Measurements from ENCODE around the gene SYNPR.
"Not testable (repeated sequence)": the region's sequence is repeated elsewhere in the genome, so short reads cannot be mapped to it uniquely, and the experiment has no call there.

SYNPR gene

DNA sequence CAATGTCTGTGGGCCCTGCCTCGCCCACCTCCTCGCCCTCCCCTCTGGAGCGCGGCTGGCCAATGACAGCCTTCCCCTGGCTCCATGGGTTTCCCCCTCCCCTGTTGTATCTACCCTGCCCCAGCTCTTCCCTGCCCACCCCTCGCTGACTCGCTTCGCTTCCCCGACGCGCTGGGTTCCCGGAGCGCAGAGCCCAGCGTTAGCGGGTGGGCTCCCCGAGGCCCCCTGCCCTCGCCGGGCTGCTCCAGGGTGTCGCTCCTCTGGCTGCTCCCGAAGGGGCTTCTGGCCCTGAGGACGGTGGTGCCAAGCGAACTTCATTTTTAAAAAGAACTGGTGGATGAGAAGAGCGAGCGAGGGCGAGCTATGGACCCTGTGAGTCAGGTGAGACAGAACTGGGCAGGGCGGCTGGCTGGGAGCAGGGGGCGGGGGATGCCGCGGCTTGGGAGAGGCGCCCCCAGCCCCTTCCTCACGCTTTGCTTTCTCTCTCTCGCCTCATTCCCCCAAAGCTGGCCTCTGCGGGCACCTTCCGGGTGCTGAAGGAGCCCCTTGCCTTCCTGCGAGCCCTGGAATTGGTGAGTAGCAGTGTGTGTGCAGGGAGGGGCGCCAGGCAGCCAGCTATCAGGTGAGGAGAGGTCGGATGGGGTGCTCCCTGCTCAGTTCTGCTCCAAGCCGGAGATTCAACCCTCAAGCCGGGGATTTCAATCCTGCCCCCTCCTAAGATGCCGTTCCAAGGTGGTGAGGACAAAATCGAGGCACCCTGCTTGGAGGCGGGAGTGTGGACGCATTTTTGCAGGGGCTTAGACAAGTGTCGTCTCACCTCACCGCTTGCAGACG is at the start of gene SYNPR:
Gene SYNPR (plus strand): TSS at position 138 of the 834 bp plus-strand sequence.
- no peak for DNase-seq (ENCODE audit: low read depth)

DNA sequence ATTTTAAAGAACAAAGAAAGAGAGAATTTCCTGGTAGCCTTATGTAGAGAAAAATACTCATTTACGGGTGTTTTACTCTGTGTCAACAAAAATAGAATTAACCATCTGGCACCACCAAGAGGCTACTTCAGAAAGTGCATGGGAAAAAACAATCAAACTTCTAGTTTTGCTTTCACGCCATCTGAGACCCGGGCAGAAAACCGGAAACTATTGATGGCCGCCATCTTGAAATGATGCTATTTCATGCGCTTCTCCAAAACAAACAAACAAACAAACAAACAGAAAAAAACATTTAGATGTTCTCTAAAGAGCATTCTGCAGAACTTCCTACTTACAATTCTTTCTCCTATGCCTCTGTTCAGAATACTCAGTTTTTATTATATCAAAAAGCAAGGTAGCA is 49.4 kb upstream of the SYNPR start:
- no peak for DNase-seq (ENCODE audit: low read depth)

DNA sequence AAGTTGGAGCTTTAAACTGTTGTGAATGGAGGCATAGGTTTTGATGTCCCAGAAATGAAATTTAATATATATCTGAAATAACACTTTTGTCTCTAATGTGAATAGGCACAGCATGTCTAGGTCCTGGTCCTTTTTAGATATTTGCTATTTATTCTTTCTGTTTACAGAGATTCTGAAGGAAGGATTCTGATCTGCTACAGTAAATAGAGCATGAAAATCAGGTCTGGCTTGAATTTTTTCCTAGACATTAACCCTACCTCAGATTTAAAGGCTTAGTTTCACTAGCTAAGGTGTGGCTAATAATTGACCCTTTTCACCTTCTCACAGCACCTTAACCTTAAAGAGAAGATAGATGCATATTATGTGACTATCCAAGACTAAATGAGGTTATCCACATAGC is 48.0 kb upstream of the SYNPR start:
- DNase-seq (ENCODE audit: low read depth), result no peak

- no peak for DNase-seq (ENCODE audit: low read depth)
Observed at GRCh38 chr3:63231643-63232042, 46.5 kb upstream of the SYNPR start.

- no peak for DNase-seq (ENCODE audit: low read depth)
Observed at GRCh38 chr3:63232764-63233396, 45.2 kb upstream of the SYNPR start.

- DNase-seq (ENCODE audit: low read depth), result no peak
Observed at GRCh38 chr3:63240381-63240902, 37.7 kb upstream of the SYNPR start.

DNA sequence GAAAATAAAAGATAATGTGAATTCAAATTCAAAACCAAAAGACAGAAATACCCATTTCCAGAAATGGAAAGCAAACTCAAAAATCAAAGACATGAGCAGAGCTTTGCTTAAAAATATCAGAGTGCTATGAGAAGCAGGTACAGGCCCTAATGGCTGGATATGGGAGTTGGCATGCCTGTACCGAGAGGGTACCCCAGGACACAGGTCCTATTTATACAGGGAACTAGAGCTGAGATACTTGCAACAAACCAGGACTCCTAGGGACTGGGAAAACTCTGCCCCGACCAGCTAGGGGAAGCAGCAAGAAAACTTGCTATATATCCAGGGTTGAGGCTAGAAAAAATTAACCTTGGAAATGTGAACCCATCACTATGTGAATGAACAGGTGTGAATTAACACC is 36.0 kb upstream of the SYNPR start:
- DNase-seq (ENCODE audit: low read depth), result no peak

DNA sequence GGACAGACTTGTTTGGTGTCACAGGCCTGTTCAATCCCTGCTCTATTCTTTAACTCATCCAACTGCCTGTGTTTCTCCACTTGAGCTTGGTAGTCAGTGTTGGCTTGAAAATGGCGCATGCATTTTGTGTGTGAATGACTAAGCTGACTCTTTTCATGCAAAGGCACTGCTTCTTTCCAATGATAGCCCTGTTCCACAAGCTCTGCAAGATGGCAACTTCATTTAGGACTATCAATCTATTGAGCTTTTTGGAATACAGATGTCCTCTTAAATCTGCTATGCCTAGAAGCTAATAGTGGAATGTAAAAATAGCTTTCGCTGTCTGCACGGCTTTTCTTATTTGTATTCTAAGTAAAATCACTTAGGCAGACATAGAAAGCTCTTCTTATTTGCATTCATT is 33.6 kb upstream of the SYNPR start:
- no peak for DNase-seq (ENCODE audit: low read depth)

- no peak for DNase-seq (ENCODE audit: low read depth)
Observed at GRCh38 chr3:63245726-63246241, 32.3 kb upstream of the SYNPR start.

GRCh38 chr3:63248015-63248414 is 30.1 kb upstream of the SYNPR start:
- DNase-seq (ENCODE audit: low read depth), result no peak

DNA sequence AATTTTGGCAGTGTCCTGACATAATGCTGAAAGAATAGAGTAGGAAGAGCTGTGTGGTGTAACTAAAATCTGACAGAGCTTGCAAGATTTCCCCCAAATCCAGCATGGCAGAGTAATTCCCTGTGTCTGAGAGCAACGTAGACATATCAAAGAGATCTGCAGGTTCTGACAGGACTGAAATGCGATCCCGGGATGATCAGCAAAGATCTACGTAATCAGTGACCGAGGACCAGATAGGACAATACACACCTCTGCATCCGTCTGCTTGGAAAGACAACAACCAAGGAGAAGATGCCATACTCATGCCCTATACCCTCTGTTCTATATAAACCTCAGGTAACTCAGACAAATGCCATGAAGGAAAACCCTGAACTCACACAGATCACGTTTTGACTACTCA is 26.6 kb upstream of the SYNPR start:
- DNase-seq (ENCODE audit: low read depth), result no peak

GRCh38 chr3:63255819-63256218 is 22.3 kb upstream of the SYNPR start:
- not testable (repeated sequence) for DNase-seq (ENCODE audit: low read depth)

GRCh38 chr3:63264716-63265115 is 13.4 kb upstream of the SYNPR start:
- no peak for DNase-seq (ENCODE audit: low read depth)

DNA sequence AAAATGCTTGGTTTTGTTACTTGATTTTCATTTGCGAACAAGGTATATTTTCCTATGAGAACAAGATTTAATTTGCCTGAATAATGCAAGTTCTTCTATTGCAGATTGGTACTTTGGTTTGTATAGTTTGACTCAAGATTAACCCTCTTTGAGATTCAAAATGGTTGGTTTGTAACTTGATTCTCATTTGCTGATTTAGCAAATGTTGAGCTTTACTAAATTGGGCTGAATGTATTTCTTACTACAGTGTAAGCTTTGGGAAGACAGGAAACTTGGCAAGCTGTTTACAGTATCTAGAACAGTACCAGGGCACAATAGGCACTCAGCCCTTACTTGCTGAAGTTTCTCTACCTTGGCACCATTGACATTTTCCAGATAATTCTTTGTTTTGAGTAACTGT is 3.7 kb upstream of the SYNPR start:
- DNase-seq (ENCODE audit: low read depth), result no peak

GRCh38 chr3:63279005-63279841 is 1.1 kb downstream of the SYNPR start:
- DNase-seq (ENCODE audit: low read depth), result no peak

GRCh38 chr3:63287610-63288009 is 9.5 kb downstream of the SYNPR start:
- DNase-seq (ENCODE audit: low read depth), result no peak

DNA sequence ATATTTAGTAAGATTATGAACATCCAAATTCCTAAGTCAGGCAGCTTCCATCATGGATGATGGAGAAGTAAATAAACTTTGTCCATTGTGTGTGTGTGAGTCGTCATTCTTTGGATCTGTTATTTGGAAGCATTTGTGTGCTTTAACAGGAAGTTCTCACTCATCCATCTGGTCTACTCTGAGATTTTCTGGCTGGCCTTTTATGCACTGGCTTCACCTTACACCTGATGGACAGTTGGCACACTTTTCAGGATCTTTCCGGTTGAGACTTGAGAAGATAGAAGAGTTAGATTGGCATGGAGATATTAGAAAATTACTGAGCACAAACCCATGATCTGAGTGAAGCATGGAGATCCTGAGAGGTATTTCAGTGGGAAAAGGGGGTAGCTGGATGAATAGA is 12.6 kb downstream of the SYNPR start:
- DNase-seq (ENCODE audit: low read depth), result no peak

GRCh38 chr3:63294332-63294731 is 16.2 kb downstream of the SYNPR start:
- DNase-seq (ENCODE audit: low read depth), result no peak

- no peak for DNase-seq (ENCODE audit: low read depth)
Observed at GRCh38 chr3:63295356-63295755, 17.2 kb downstream of the SYNPR start.

GRCh38 chr3:63295806-63296205 is 17.7 kb downstream of the SYNPR start:
- DNase-seq (ENCODE audit: low read depth), result no peak

DNA sequence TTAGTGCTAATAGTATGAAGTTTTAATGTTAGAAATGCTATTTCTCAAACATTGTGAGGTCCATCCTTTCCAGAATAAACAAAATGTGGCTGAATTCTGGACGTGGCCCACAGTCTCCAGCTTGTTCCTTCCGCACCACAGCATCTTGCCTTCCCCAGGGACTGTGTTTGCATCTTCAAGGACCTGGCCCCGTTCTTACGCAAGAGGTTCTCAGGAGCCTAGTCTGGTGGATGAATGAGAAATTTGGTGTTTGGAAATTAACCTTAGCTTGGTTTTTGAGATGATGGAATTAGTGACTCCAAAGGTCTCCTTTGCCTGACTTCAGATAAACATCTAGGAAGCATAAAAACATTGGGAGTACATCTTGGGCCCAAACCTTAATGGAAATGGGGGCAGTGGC is 18.1 kb downstream of the SYNPR start:
- no peak for DNase-seq (ENCODE audit: low read depth)

DNA sequence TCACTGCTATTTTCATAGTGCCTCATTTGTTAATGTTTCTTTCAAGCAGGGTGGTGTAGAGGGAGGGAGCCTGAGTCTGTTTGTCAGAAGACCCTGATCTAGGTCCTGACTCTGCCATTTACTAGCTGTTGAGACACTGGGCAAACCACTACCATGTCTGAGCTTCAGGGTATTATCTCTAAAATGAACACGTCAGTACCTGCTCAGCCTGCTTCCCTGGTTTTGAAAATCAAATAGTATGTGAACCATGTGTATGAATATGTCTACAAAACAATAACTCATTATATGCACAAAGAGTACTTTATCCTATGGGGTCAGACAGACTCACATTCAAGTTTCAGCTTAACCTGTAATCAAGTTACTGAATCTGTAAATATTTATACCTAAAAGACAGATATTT is 25.1 kb downstream of the SYNPR start:
- DNase-seq (ENCODE audit: low read depth), result no peak

All from activated T-cell treated with anti-CD3 and anti-CD28 coated beads for 1 hour (primary cell).